Measurements from ENCODE around the gene GSTO1.
A peak's percentile ranks its signal among the peaks of the same experiment; 100 is the strongest.

Gene GSTO1

DNA sequence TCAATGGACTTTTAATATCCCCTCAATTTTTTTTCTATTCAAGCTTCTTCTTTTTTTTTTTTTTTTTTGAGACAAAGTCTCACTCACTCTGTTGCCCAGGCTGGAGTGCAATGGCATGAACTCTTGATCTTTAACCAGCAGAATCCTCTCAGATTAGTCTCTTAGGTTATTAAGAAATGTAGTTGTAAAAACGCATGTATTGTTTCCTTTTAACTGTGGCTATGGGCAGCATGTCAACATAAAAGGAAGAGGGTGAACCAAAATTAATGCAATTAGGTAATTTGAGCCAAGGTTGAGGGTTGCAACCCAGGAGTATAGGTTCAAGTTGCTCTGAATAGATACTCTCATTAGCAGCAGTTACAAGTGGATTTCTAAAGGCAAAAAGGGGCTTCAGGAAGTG, 4.3 kb upstream of the GSTO1 start:
- DNase-seq (ENCODE audit: low read depth), result no peak

DNA sequence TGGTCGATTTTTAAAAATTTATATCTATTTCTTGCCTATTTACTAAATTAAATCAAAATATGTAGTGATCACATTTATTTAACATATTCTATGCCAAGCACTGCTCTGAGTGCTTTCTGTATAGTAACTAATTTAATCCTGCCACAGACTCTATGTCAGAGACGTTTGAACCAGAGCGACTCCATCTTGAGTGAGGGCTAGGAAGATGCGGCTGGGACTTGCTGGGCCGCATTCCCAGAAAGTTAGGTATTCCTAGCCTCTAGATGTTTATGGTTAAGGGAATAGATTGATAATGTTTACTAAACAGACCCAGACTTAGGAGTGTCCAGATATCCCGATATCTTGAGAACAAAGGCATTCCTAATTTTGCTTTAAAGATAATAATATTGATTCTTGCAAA, 3.2 kb upstream of the GSTO1 start:
- no peak for DNase-seq (ENCODE audit: low read depth)

DNA sequence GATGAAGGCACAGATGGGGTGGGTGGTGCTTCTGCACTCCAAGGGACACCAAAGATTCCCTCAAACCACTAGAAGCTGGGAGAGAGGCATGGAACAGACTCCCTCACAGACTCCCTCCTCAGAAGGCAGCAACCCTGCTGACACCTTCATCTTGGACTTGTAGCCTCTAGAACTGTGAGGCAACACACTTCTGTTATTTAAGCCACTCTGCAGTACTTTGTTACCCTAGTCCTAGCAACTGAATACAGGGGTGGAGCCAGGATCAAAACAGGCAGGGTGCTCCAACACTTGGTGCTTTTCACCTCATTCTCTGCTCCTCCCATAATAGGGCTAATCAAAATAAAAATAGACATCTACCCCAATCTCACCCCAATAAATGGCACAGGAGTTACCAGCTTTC, 2.3 kb upstream of the GSTO1 start:
- DNase-seq (ENCODE audit: low read depth), result no peak

DNA sequence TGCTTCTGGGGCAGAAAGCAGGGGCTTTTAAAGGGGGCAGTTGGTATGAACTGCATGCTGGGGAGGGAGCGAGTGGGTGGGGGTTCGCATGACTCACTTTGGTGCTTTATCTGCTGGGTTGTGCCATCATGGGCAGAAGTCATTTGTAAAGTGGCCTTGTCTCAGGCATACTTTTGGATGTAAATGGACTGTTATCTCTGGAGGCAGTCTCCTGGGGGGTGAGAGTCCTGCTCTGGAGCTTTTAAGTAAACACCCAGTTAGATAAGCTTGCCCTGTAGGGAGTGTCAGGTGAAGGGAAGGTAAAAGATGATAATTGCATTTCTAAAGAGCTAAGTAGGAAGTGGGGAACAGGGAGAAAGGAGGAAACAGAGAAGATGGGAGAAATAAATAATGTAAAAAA, 1.6 kb upstream of the GSTO1 start:
- DNase-seq (ENCODE audit: low read depth), result no peak

DNA sequence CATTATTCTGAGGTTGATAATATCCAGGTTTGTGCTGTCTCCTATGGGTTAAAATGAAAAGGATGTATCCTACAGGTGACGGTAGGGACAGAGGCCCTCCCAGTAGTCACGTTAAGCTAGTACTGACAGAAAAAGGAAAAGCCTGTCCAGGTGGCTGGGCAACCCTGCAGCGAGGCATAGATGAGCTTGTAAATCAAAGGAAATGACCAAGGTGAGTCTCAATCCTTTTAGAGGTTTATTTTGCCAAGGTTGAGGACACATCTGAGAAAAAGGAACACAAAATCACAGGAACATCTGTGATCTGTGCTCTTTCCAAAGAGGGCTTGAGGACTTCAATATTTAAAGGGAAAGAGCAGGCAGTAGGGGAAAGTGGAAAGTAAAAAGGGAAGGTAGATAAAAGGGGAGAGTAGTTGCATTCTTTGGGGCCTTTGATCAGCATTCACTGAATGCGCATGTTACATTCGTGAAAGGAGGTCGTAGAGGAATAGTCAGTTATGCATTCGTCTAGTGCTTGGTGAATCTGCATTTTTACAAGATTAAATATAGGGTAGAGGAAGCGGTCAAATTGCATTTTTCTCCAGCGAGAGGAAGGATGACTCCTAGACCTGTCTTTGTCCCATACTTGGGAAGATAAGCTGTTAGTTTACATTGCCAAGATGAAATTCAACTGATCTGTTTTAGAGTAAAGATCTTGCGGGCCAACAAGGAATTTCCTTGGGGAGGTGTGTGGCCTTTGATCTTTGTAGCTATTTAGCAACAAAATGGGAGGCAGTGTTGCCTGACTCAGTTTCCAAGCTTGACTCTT, 884 bp upstream of the GSTO1 start:
- DNase-seq (ENCODE audit: low read depth), result no peak

DNA sequence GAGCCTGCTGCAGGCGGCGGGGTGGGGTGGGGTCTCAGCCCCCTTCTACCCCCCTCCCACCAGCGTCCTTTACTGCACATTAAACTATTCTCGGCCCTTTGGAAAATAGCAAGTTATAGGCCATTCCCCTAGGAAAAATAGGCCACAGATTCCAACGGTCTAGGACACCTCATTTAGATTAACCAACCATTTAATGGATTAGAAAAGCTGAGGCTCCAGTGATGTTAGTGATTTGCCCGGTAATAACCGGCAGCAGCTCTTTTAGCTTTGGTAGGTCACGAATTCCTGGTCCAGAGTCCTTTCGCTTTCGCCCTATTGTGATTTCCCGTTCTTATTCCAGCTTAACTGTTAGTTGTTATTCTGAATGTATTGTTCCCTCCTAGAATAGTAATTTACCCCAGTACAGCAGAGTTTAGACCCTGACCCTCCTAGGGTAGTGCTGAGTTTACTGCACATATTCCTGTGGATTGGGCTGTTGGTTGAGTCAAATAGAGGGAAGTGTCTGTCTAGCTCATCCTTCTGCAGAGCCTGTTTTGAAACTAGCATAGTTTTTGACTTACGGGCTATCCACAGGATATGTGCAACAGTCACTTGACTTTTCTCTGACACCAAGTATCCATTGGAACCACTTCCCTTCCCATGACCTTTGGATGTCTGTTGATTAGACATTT, 754 bp downstream of the GSTO1 start:
- DNase-seq (ENCODE audit: low read depth), result peak; percentile 47

DNA sequence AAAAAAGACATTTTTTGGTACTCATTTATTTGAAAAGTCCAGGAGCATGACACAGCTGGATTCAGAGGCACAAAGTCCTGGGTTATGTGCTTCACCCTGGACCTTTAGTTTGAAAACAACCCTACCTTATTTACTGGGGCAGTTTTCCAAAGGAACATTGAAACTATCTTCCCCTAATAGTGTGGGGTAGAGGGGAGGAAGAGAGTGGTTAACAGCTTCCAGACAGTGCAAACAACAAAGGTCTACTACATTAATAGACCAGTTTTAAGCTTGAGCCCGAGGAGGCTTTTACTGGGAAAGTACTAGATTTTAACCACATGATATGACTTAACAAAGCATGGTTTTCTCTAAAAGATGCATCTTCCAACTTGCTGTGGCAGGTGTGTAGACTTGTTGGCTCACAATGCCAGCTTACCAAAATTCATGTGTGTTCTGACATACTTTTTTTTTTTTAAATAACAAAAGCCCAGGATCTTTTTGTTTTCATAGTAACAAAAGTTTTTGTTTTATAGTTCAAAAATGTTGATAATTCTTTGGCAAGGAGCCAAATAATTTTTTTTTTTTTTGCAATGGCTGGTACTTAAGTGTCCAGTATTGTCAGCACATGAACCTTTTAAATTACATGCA, 1.8 kb downstream of the GSTO1 start:
- DNase-seq (ENCODE audit: low read depth), result no peak

DNA sequence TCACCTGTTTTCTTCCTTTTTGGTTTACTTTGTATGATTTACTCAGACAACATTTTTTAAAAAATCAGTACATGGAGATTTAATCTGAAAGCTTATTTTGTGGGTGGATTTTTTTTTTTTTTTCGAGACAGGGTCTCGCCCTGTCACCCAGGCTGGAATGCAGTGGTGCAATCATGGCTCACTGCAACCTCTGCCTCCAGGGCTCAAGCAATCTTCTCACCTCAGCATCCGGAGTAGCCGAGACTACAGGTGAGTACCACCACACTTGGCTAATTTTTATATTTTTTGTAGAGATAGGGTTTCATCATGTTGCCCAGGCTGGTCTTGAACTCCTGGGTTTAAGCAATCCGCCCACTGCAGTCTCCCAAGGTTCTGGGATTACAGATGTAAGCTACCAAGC, 2.5 kb downstream of the GSTO1 start:
- no peak for DNase-seq (ENCODE audit: low read depth)

DNA sequence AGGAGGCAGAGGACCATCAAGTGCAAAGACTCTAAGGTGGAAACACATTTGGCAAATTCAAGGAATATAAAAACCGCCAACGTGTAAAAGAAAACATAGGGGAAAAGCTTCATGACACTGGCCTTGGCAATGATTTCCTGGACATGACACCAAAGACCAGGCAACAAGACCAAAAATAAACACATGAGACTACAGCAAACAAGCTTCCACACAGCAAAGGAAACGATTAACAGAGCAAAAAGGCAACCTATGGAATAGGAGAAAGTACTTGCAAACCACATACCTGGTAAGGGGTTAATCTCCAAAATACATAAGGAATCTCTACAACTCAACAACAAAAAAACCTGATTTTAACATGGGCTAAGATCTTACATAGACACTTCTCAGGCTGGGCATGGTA, 3.5 kb downstream of the GSTO1 start:
- DNase-seq (ENCODE audit: low read depth), result no peak

DNA sequence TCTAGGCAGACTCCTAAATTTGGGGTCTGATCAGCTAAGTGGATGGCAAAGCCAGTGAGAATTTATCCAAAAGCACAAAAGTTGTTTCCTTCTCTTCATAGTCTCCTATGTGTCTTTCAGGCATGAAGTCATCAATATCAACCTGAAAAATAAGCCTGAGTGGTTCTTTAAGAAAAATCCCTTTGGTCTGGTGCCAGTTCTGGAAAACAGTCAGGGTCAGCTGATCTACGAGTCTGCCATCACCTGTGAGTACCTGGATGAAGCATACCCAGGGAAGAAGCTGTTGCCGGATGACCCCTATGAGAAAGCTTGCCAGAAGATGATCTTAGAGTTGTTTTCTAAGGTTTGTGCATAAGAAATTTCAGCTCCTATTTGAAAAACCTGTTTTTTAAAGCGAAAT, 4.8 kb downstream of the GSTO1 start:
- no peak for DNase-seq (ENCODE audit: low read depth)

DNA sequence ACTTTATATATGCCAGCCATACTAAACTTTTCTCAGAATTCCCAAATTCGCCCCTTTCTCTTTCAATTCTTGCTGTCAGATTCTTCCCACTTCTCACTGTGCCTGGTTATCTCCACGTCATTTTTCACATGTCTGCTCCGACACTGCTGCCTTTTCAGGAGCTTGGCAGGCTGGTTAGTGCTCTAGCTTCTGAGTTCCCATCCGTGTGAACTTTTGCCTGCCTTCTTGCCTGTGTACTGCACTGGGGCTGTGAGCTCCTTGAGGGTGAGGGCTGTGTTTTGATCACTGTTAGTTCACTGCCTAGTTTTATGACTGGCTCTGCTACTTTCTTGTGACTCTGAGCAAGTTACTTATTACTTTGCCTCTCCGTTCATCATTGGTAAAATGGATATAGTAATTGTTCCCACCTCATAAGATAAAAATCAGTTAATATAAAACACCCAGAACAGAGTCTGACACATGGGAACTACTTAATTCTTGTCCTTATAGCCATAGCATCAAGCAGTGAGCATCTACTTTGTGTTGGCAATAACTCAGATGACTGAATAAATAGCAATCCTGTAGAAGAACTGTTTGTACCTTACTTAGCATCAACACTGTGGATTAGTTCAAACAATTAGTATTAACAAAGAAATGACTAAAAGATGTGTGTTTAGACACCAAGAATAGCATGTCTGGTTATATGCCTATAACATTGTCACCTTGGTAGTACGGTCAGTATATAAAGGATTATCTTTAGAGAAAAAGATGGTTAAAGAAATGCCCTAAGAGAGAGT, 5.5 kb downstream of the GSTO1 start:
- DNase-seq (ENCODE audit: low read depth), result no peak

DNA sequence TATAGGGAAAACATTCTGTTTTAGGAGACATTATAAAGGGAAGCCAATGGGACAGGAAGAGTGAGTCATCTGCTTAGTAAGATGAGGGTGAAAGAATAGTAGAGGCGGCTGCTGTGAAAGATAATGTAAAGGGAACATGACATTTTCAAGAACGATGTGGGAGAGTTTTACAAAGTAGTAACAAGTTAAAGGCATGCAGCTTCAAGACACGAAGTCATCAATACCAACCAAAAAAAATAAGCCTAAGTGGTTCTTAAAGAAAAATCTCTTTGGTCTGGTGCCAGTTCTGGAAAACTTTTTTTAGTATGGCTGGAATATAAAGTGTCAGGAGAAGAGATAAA, 6.1 kb downstream of the GSTO1 start:
- peak; percentile 43 for DNase-seq (ENCODE audit: low read depth)

DNA sequence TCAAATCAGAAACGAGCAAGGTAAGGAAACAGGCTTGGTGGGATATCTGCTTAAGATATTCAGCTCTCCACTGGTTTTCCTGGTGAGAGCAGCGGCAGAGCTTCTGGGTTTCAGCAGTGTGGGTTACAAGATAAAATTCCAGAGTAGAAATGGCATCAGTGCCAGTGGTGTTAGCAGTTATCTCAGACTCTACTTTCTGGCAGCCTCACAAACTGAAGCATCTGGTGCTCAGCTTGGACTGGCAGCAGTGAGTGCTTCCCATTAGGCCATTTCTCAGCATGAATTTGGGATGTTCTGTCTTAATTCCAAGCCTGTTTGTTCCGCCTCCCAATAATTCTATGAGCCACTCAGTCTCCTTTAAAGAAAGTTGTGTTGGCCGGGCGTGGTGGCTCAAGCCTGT, 7.4 kb downstream of the GSTO1 start:
- DNase-seq (ENCODE audit: low read depth), result no peak

DNA sequence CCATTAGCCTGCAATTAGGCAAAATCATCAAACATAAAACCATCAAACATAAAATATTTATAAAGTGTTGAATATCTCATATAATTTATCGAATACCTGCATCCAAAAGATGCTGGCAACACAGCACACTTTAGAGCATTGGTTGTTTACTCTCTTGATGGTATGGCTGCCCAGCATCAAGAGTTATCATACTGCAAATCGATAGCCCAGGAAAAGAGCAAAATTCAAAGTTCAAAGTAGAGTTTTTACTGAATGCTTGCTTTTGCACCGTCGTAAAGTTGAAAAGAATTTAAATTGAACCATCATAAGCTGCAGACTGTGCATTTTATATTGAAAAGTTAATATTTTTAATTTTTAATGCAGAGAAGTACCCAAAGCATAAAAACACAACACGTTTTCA, 10.1 kb downstream of the GSTO1 start:
- DNase-seq (ENCODE audit: low read depth), result no peak

DNA sequence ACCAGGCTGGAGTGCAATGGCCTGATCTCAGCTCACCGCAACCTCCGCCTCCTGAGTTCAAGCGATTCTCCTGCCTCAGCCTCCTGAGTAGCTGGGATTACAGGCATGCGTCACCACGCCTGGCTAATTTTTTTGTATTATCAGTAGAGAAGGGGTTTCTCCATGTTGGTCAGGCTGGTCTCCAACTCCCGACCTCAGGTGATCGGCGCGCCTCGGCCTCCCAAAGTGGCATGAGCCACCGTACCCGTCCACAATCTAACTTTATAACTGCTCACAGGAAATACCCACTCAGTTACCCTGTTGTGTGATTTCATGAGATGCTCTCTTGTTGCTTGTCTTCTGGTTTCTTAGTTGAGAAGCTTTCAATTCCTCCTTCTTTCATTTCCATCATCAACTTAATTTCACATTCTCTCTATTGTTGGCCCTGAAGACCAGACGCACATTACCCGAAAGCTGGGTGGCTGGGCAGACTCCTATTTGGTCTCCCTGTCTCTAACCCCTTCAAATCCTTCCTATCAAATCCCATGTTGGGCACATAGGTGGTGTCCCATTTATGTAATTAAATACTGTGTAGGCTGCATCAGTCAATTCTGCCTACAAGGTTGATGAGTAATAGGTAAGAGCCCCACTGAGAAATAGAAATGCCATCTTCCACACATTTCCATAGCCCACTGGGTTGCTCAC, 13.2 kb downstream of the GSTO1 start:
- DNase-seq (ENCODE audit: low read depth), result no peak

DNA sequence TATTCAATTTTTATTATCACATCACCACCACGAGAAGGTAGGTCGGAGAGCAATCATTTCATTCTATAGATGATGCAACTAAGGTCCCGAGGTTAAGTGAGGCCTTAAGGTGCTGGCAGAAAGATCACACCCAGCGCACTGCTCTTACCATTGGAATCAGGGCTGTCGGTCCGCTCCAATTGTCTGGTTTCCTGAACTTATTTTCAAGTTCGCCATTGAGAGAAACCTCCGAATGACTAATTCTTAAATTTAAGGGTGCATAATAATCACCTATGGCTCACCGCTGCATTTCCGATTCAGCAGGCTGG, 13.7 kb downstream of the GSTO1 start:
- DNase-seq (ENCODE audit: low read depth), result no peak

DNA sequence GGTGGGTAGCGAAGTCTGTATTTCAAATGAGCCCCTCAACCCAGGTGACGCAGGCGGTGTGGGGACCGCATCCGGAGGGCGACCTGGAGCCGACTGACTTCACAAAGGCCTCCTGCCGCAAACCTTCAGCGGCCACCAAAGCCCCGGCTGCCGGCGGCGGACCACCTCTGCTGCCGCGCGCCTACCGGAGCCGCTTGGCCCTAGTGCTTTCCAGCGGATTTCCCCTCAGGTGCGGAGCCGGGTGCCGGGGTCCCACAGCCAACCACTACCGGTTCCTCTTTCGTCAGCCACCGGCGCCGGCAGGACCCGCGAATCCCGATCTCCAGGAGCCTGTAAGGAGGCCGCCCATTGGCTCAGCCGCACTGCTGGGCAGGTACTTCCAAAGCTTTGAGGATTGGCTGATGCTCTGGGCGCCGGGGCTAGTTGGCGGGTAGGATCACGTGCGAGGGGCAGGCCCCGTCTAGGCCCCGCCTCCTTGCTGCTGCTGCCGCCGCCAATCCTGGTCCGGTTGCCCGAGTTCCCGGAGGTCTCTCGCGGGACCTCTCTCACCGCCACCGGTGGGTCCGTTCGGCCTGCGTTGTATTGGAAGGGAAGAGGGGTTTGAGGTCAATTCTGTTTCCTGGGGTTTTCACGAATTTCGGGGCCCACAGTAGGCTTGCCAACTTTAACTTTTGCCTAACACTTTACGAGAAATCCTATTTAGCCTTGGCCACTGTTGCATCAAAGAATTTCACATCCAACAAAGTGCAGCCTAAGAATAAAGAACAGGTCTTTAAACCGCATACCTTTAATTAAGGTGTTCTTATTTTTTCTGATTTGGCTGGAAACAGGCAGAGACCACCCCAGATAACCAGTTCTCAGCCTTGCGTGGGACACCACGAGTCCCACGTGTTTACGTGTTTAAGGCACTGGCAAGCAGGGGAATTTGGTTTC, 14.3 kb downstream of the GSTO1 start, which contains the start of gene GSTO2:
Gene GSTO2, plus strand, starts transcription at position 472 of the 933 bp plus-strand sequence. CDS start 5,732 bp downstream, outside the sequence.
- DNase-seq (ENCODE audit: low read depth), result peak; percentile 95

DNA sequence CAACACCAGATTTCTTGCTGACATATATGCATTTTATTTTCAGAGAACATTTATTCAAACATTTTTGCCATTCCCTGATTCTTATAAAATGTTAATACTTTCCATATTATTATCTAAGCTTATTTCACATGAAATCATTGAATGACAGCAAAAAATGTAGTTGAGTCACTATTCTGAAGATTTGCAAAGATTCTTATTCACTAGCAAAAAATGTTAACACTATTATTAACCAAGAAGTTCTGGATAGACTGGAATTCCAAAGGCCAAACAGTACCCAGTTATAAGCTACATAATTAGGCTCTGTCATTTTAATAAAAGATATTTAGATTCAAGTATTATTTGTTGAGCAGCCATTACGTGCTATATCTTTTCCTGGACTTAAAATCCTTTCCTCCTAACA, 18.6 kb downstream of the GSTO1 start:
- DNase-seq (ENCODE audit: low read depth), result no peak

DNA sequence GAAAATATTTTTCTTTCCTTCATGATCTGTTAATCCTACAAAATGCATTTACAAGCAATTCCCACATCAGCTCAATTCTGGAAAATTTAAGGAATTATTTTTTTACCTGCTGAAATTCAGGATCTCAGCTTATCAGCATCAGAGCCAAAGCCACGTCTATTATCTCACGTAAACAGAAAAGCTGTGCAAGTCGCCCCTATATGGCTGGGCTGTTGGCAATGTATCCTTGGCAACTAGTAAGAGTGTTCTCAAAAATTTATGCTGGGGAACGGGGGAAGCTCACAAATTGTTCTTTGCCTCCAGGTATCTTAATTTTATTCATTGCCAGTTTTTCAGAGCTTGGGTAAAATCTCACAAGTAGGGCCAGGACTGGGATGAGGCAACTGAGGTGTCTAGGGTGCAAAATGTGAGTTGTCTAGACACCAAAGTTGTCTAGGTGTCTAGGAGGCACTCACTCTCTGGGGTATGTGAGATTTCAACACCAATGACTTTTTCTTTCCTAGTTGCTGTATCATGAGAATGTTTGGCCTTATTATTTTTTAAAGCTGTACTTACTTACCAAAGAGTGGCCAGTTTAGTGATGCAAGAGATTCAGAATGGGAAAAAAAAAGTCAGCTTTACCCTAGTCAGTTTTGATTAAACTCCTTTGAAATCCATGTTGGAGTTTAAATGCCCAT, 19.3 kb downstream of the GSTO1 start:
- DNase-seq (ENCODE audit: low read depth), result no peak
